ENCODE results near the gene HES3.

DNA sequence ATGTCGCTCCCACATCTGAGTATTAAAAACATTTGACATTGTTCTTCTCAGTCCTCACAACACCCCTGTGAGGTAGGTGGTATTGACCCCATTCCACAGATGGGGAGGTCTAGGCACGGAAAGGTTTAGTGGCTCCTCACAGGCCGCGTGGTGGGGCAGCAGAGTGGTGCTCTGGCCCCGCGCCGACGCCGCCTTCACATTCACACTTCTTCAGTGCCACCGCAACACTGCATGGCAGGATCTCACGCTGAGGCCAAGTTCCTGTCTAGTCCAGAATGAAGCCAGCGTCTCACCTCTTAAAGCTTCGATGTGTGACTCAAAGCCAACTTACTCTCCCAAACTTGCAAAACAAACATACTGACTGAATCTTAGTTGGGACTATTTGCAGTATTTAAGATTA, 20.4 kb upstream of the HES3 start:
- TF ChIP-seq, protein P1, sequence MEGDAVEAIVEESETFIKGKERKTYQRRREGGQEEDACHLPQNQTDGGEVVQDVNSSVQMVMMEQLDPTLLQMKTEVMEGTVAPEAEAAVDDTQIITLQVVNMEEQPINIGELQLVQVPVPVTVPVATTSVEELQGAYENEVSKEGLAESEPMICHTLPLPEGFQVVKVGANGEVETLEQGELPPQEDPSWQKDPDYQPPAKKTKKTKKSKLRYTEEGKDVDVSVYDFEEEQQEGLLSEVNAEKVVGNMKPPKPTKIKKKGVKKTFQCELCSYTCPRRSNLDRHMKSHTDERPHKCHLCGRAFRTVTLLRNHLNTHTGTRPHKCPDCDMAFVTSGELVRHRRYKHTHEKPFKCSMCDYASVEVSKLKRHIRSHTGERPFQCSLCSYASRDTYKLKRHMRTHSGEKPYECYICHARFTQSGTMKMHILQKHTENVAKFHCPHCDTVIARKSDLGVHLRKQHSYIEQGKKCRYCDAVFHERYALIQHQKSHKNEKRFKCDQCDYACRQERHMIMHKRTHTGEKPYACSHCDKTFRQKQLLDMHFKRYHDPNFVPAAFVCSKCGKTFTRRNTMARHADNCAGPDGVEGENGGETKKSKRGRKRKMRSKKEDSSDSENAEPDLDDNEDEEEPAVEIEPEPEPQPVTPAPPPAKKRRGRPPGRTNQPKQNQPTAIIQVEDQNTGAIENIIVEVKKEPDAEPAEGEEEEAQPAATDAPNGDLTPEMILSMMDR (conservative IDR thresholded peaks at IDR 0.05; ENCODE audit: low read depth, low read length) = no peak
- TF ChIP-seq POLR2A (IDR thresholded peaks at IDR 0.05; ENCODE audit: low read depth, low read length) = no peak

All from IMR-90 (cell line).